HCT116 (cell line): Measurements from ENCODE around the gene EP400. TPM values are rescaled to one million over a fixed set of nuclear protein-coding genes. Genes with fewer than 3 reads are reported as not detected.

Experiments used
- ATAC-seq: fragments of 200-7000 bp; cut with Tn5 transposase; 2 replicates; pipeline ENCODE4 v1.9.1; 2020; ENCODE audit warnings: mild to moderate bottlenecking, moderate library complexity
- BruUV-seq: library from RNA; stranded (reverse); fragments of 400-500 nt; replicated peaks from 2 replicates; lab custom pipeline; 2021; lab: Mats Ljungman, UMichigan
- CTCF ChIA-PET: fragments of 300-600 bp; sonication (Branson Sonifier 250); formaldehyde crosslinking; loops from one replicate; lab custom pipeline; 2021; ENCODE audit warnings: antibody characterized with exemption; lab: Charles Lee
- POLR2A ChIA-PET: fragments of 300-600, 350-600 bp; sonication (Branson Sonifier 250); formaldehyde crosslinking; loops from one replicate; lab custom pipeline; 2021; ENCODE audit warnings: antibody characterized with exemption; lab: Charles Lee
- RAD21 ChIA-PET, 2 experiments: fragments of 300-600 bp; sonication (Branson Sonifier 250); formaldehyde crosslinking; loops; one replicate each; lab custom pipeline; 2023; ENCODE audit warnings: low total read pairs in 2 of 2; ENCODE audit not compliant: uncharacterized antibody in 2 of 2, unreplicated experiment in 2 of 2, low non-redundant PET in 1 of 2; lab: Charles Lee
- DNase-seq: peaks from one replicate; pipeline ENCODE4 v3.0.0-alpha.2; 2010; ENCODE audit warnings: low read depth, low spot score
- H2AFZ ChIP-seq: fragments of 200-600 bp; shearing (Covaris generic), sonication (generic); 2 replicates; pipeline ENCODE4 v1.6.1; 2017; ENCODE audit warnings: low read depth, mixed run types, mixed read lengths, antibody characterized with exemption, low read length; ENCODE audit not compliant: poor library complexity, severe bottlenecking
- H3K27ac ChIP-seq: 2 replicates; pipeline ENCODE4 v1.5.1; 2012; ENCODE audit warnings: low read depth, low read length
- H3K27me3 ChIP-seq: fragments of 200-600 bp; sonication (generic); 2 replicates; pipeline ENCODE4 v1.6.1; 2016; ENCODE audit warnings: mixed run types, low read length, mixed read lengths; ENCODE audit not compliant: insufficient read depth
- H3K36me3 ChIP-seq, 2 experiments: fragments of 200-500 bp in 1 of 2; fragments of 200-600 bp in 1 of 2; sonication (Bioruptor generic) in 1 of 2; sonication (generic) in 1 of 2; 2 replicates each; pipeline versions ENCODE4 v1.5.1 to v1.6.1; 2014 to 2016; ENCODE audit warnings: low read length in 2 of 2, inconsistent platforms in 1 of 2, mixed read lengths in 1 of 2, mixed run types in 1 of 2; ENCODE audit not compliant: insufficient read depth in 2 of 2, control insufficient read depth in 1 of 2
- H3K4me1 ChIP-seq, 2 experiments: fragments of 200-600 bp in 1 of 2; sonication (generic) in 1 of 2; 2 replicates each; pipeline versions ENCODE4 v1.5.1 to v1.6.1; 2012 to 2017; ENCODE audit warnings: low read length in 2 of 2, inconsistent platforms in 1 of 2, mild to moderate bottlenecking in 1 of 2, mixed read lengths in 1 of 2, mixed run types in 1 of 2, moderate library complexity in 1 of 2; ENCODE audit not compliant: insufficient read depth in 2 of 2, control insufficient read depth in 1 of 2
- H3K4me2 ChIP-seq: fragments of 200-600 bp; sonication (generic); 2 replicates; pipeline ENCODE4 v1.6.1; 2017; ENCODE audit warnings: mixed run types, low read length, mixed read lengths
- H3K4me3 ChIP-seq, 2 experiments: fragments of 200-600 bp in 1 of 2; sonication (generic) in 1 of 2; replicated peaks in 1 of 2; 2 replicates each; pipeline ENCODE4 v1.5.1; 2011 to 2016; ENCODE audit warnings: low read length in 2 of 2, control low read depth in 1 of 2, low read depth in 1 of 2, mild to moderate bottlenecking in 1 of 2, mixed read lengths in 1 of 2, mixed run types in 1 of 2
- H3K79me2 ChIP-seq: fragments of 200-600 bp; sonication (generic); 2 replicates; pipeline ENCODE4 v1.6.1; 2017; ENCODE audit warnings: mild to moderate bottlenecking, mixed run types, low read length, moderate library complexity, mixed read lengths; ENCODE audit not compliant: insufficient read depth
- H3K9ac ChIP-seq: fragments of 200-600 bp; sonication (generic); 2 replicates; pipeline ENCODE4 v1.6.1; 2016; ENCODE audit warnings: low read length, mixed read lengths
- H3K9me2 ChIP-seq: fragments of 200-600 bp; sonication (generic), shearing (Covaris generic); 2 replicates; pipeline ENCODE4 v1.6.1; 2017; ENCODE audit warnings: mixed run types, mild to moderate bottlenecking, moderate library complexity; ENCODE audit not compliant: insufficient read depth
- H3K9me3 ChIP-seq, 2 experiments: fragments of 200-500 bp in 1 of 2; fragments of 200-600 bp in 1 of 2; sonication (Bioruptor generic) in 1 of 2; sonication (generic) in 1 of 2; 2 replicates each; pipeline ENCODE4 v1.6.1; 2014 to 2017; ENCODE audit warnings: low read length in 2 of 2, mixed read lengths in 2 of 2, inconsistent platforms in 1 of 2, low read depth in 1 of 2, mild to moderate bottlenecking in 1 of 2, mixed run types in 1 of 2, moderate library complexity in 1 of 2; ENCODE audit not compliant: control insufficient read depth in 1 of 2, insufficient read depth in 1 of 2
- H4K20me1 ChIP-seq: fragments of 200-600 bp; sonication (generic), shearing (Covaris generic); 2 replicates; pipeline ENCODE4 v1.6.1; 2017; ENCODE audit warnings: mixed run types, mild to moderate bottlenecking, moderate library complexity; ENCODE audit not compliant: insufficient read depth
- CBX3 ChIP-seq: IDR thresholded peaks from 2 replicates; pipeline ENCODE4 v1.6.1; 2012; ENCODE audit warnings: low read depth
- CTCF ChIP-seq, 3 experiments: fragments of 200-600 bp in 1 of 3; sonication (generic) in 1 of 3; IDR thresholded peaks in 2 of 3; conservative IDR thresholded peaks in 1 of 3; 2 replicates each; pipeline ENCODE4 v1.5.1; 2012 to 2017; ENCODE audit warnings: low read depth in 2 of 3, low read length in 2 of 3, antibody characterized with exemption in 1 of 3, borderline replicate concordance in 1 of 3, control low read depth in 1 of 3, mild to moderate bottlenecking in 1 of 3, mixed read lengths in 1 of 3, mixed run types in 1 of 3, moderate library complexity in 1 of 3; ENCODE audit not compliant: insufficient read depth in 1 of 3
- ELF1 ChIP-seq: IDR thresholded peaks from 2 replicates; pipeline ENCODE4 v1.6.1; 2012; ENCODE audit warnings: low read depth, borderline replicate concordance
- MAX ChIP-seq: IDR thresholded peaks from 2 replicates; pipeline ENCODE4 v1.6.1; 2012
- SIN3A ChIP-seq: IDR thresholded peaks from 2 replicates; pipeline ENCODE4 v1.6.1; 2012; ENCODE audit warnings: low read depth
- SRF ChIP-seq: IDR thresholded peaks from 2 replicates; pipeline ENCODE4 v1.6.1; 2012; ENCODE audit warnings: low read depth
- TCF7L2 ChIP-seq: IDR thresholded peaks from 2 replicates; pipeline ENCODE4 v1.7.0; 2011; ENCODE audit warnings: borderline replicate concordance, inconsistent platforms; ENCODE audit not compliant: insufficient read depth, insufficient read length; ENCODE audit errors: extremely low read depth
- intact Hi-C: fragments of 100-400 bp; cut with micrococcal nuclease; formaldehyde crosslinking; loops from 2 replicates; pipeline ENCODE4 v1.10.0; 2022
- total RNA-seq: library from RNA; stranded (reverse); gene quantifications from one replicate; pipeline ENCODE4 v1.2.1, GENCODE V29; 2021; ENCODE audit not compliant: unreplicated experiment

Gene EP400
- total RNA-seq, 1 experiment from 2014 or later, result 54.5 TPM

- TF ChIP-seq MAX (no peak), CBX3 (no peak), ELF1 (no peak), TCF7L2 (no peak), CTCF (IDR thresholded peaks at IDR 0.05 in 2 of 3, conservative IDR thresholded peaks at IDR 0.05 in 1 of 3; ENCODE audit: borderline replicate concordance in 1 of 3, insufficient read depth in 1 of 3, low read depth in 2 of 3, low read length in 2 of 3) (no peak), SRF (no peak), SIN3A (no peak)
- H4K20me1 ChIP-seq, result no peaks in the 10 kb centered on the region
- no peaks in the 10 kb centered on the region for H3K9me2 ChIP-seq
- H3K9ac ChIP-seq, result no peak overlapping the region
- no TSS peak for BruUV-seq
- no peaks in the 10 kb centered on the region for H3K27me3 ChIP-seq
- H2AFZ ChIP-seq, result no peak overlapping the region
- ChIA-PET RAD21 (no interaction called here), CTCF (interaction anchor here (1.5 kb wide), 1 partner anchor 17 kb away, joined by 3 read pairs; no protein-coding TSS in a partner anchor), POLR2A (no interaction called here)
- H3K36me3 ChIP-seq, result peaks cover 0 to 10% of the 10 kb centered on the region in 2 experiments; a peak in 2 of 4 replicates
- H3K9me3 ChIP-seq, result no peaks in the 10 kb centered on the region
- H3K4me2 ChIP-seq, result no peak overlapping the region
- H3K27ac ChIP-seq, result no peak overlapping the region
- intact Hi-C loops, result no loop called here
- no peak for ATAC-seq
- H3K4me3 ChIP-seq, result no peak overlapping the region
- peaks cover 12 to 14% of the 10 kb centered on the region in 2 experiments for H3K4me1 ChIP-seq
- H3K79me2 ChIP-seq, result no peaks in the 10 kb centered on the region
- no peak for DNase-seq
Measured at GRCh38 chr12:131911028-131911650, 38.6 kb upstream of the EP400 start.
